Esophagus muscularis mucosa (tissue), 4 donors: ENCODE data around the gene TSPAN5. TPM values are rescaled to one million over a fixed set of nuclear protein-coding genes. Genes with fewer than 3 reads are reported as not detected.

Source experiments
- DNase-seq: peaks from one replicate; pipeline ENCODE4 v3.0.0-alpha.2; 2017; ENCODE audit errors: extremely low spot score
- H3K27ac ChIP-seq, 4 donors: fragments of 200-600 bp; sonication (generic); replicated peaks in 1 of 4; 1 replicate in 3 of 4; 2 replicates in 1 of 4; pipeline ENCODE4 v1.5.1; 2016 to 2019; ENCODE audit warnings: mild to moderate bottlenecking in 1 of 4
- H3K27me3 ChIP-seq, 4 donors: fragments of 200-600 bp; sonication (generic); one replicate each; pipeline versions ENCODE4 v1.5.1 to v1.6.0; 2016 to 2019
- H3K36me3 ChIP-seq, 4 donors: fragments of 200-600 bp; sonication (generic); one replicate each; pipeline ENCODE4 v1.5.1; 2016 to 2019
- H3K4me1 ChIP-seq, 4 donors: fragments of 200-600 bp; sonication (generic); one replicate each; pipeline ENCODE4 v1.5.1; 2016 to 2019
- H3K4me3 ChIP-seq, 4 donors: fragments of 200-600 bp; sonication (generic); 1 replicate in 2 of 4; 2 replicates in 2 of 4; pipeline ENCODE4 v1.5.1; 2016 to 2019; ENCODE audit warnings: mild to moderate bottlenecking in 4 of 4, moderate library complexity in 1 of 4
- H3K9me3 ChIP-seq, 4 donors: fragments of 200-600 bp; sonication (generic); 1 replicate in 3 of 4; 2 replicates in 1 of 4; pipeline ENCODE4 v1.5.1; 2016 to 2019
- EP300 ChIP-seq: sonication (generic); formaldehyde crosslinking; IDR thresholded peaks from one replicate; pipeline ENCODE4 v1.6.1; 2017; ENCODE audit warnings: antibody characterized with exemption
- POLR2A ChIP-seq: fragments of 450-650 bp; IDR thresholded peaks from one replicate; pipeline ENCODE4 v1.6.1; 2017; ENCODE audit warnings: antibody characterized with exemption, moderate library complexity, mild to moderate bottlenecking, low read depth
- POLR2AphosphoS5 ChIP-seq, 2 donors: sonication (generic); formaldehyde crosslinking; IDR thresholded peaks; one replicate each; pipeline ENCODE4 v1.6.1; 2017; ENCODE audit warnings: antibody characterized with exemption in 2 of 2
- WGBS: methylation state at CpG from one replicate; pipeline ENCODE4 v1.1.5; 2018; 5-methylcytosine and 5-hydroxymethylcytosine counted together
- intact Hi-C: fragments of 100-400 bp; cut with DNase I; formaldehyde crosslinking; loops from one replicate; pipeline ENCODE4 v1.15.1; 2023
- total RNA-seq, 4 donors: library from RNA; depleted of rRNA; stranded (reverse); fragments of >200 nt; gene quantifications; one replicate each; pipeline versions ENCODE4 v1.1.0 to v1.2.1, GENCODE V29; 2016
- TF ChIP-seq, protein P1 (sequence below), 3 experiments: fragments of 200-600 bp in 2 of 3; fragments of 450-650 bp in 1 of 3; sonication (generic) in 2 of 3; IDR thresholded peaks; one replicate each; pipeline ENCODE4 v1.5.1; 2017 to 2019; ENCODE audit warnings: antibody characterized with exemption in 3 of 3, mild to moderate bottlenecking in 2 of 3, moderate library complexity in 1 of 3

TSPAN5 gene
- total RNA-seq, 4 donors from 2014 or later = 9.1 to 16.8 (median 13.3) TPM

DNA sequence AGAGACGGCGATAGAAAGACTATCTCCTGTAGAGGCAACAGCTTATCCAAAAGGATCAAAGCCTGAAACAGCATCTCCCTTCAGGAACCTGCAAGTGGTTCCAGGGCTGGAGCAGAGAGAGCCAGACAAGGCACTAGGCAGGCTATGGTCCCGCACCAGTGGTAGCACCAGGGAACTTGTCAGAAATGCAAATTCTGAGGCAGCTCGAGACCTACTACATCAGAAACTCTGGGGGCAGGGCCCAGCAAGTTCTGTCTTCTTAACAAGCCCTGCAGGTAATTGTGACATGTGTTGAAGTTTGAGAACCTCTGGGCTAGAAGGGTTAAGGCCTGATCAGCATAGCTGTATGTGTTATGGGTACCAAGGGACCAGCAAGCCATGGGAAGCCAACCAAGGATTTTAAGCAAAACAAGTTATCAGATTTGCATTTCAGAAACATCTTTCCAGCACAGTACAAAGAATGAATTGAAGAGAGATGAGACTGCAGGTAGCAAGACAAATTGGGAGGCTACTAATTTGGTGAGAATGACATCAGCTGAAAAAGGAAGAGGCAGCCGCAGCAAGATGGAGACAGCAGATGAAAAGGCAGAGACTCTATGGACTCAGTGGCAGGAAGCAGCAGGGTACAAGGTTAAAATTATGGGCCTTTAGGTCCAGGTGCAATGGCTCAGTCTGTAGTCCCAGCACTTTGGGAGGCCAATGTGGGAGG, 139.7 kb downstream of the TSPAN5 start:
- TF ChIP-seq POLR2AphosphoS5 (IDR thresholded peaks at IDR 0.05) = no peak
- TF ChIP-seq, protein P1, sequence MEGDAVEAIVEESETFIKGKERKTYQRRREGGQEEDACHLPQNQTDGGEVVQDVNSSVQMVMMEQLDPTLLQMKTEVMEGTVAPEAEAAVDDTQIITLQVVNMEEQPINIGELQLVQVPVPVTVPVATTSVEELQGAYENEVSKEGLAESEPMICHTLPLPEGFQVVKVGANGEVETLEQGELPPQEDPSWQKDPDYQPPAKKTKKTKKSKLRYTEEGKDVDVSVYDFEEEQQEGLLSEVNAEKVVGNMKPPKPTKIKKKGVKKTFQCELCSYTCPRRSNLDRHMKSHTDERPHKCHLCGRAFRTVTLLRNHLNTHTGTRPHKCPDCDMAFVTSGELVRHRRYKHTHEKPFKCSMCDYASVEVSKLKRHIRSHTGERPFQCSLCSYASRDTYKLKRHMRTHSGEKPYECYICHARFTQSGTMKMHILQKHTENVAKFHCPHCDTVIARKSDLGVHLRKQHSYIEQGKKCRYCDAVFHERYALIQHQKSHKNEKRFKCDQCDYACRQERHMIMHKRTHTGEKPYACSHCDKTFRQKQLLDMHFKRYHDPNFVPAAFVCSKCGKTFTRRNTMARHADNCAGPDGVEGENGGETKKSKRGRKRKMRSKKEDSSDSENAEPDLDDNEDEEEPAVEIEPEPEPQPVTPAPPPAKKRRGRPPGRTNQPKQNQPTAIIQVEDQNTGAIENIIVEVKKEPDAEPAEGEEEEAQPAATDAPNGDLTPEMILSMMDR (IDR thresholded peaks at IDR 0.05) = no peak
- TF ChIP-seq POLR2A = no peak
- no peak for TF ChIP-seq EP300
- H3K36me3 ChIP-seq = no peaks in the 10 kb centered on the region
- WGBS = 94% methylated on average over 5 of the region's 5 CpGs
- H3K27ac ChIP-seq = no peak overlapping the region
- no peaks in the 10 kb centered on the region for H3K27me3 ChIP-seq
- no peak overlapping the region for H3K4me3 ChIP-seq
- no peak for DNase-seq
- peaks cover 0 to 30% (median 20%) of the 10 kb centered on the region in 4 donors for H3K4me1 ChIP-seq
- peaks cover 0 to 5% (median 0%) of the 10 kb centered on the region in 4 donors for H3K9me3 ChIP-seq
- intact Hi-C loops = no loop called here

DNA sequence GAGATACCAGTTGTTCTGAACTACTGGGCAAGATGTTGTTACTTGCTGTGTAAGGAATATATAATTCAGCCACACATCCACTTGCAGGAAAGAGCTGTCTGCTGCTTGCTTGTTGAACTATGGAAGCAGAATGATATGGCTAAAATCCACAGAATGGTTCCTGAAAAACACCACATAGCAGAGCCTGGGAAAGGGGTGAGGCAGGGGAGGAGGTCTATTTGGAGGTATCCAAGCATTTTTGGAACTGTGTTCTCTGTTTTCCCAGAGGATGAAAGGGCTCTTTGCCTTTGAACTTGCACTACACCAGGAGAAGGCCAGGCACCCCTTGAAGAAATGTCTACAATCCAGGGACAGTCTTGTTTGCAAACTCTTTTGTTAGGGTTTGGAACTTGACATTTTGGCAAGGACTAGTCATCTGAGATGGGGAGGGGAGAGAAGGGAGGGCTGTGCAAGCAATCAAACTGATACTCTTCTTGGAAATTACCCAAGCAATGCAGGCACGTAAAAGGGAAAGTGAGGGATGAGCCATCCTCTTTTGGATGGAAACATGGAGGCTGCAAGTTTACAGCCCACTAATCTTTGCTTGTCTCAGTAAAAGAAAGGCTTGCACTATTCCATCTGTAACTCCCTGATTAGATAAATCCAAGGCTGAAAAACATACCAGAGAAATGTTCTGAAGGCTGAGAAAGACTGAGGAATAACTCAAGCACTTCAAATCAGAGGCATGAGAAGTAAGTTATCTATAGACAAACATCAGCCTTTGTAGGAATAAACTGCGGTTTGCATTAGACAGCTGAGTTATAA, 141.0 kb downstream of the TSPAN5 start:
- WGBS = 40% methylated on average over 2 of the region's 2 CpGs
- no peak overlapping the region for H3K4me3 ChIP-seq
- H3K36me3 ChIP-seq = no peaks in the 10 kb centered on the region
- H3K9me3 ChIP-seq = peaks cover 0 to 5% (median 0%) of the 10 kb centered on the region in 4 donors
- H3K4me1 ChIP-seq = peaks cover 0 to 17% (median 7%) of the 10 kb centered on the region in 4 donors
- H3K27me3 ChIP-seq = no peaks in the 10 kb centered on the region
- no peak overlapping the region for H3K27ac ChIP-seq
- DNase-seq = peak; percentile 68
- intact Hi-C loops = no loop called here
- TF ChIP-seq EP300 (no peak), POLR2AphosphoS5 (IDR thresholded peaks at IDR 0.05) (no peak), POLR2A (no peak)
- TF ChIP-seq, protein P1 (IDR thresholded peaks at IDR 0.05) = no peak

DNA sequence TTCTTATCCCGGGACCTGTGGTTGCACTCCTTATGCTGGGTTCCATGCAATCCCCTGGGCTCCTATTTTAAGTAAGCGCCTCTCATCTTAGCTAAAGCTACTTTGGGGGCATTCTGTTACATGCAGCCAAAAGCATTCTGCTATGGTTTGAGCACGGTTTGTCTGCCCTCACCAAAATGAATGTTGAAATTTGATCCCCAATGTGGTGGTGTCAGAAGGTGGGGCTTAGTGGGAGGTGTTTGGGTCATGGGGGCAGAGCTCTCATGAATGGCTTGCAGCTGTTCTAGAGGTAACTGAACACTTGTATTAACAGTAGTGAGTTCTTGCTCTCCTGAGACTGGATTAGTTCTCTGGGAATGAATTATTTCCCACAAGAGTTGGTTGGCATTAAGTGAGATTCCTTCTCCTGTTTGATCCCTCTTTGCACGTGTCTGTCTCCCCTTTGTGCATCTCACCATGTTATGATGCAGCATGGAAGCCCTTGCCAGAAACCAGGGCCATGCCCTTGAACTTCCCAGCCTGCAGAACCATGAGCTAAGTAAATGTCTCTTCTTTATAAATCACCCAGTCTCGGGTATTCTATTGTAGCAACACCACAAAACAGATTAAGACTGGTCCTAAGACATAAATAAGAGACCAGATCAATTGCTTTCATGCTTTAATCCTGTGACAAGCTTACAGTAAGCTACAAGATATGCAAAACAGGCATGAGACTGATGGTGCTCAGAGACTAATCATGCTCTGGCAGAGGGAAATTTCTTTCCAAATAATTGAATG, 141.8 kb downstream of the TSPAN5 start:
- intact Hi-C loops = no loop called here
- Histone ChIP-seq H3K4me1 (peaks cover 0 to 13% (median 2%) of the 10 kb centered on the region in 4 donors), H3K36me3 (no peaks in the 10 kb centered on the region), H3K27me3 (no peaks in the 10 kb centered on the region), H3K9me3 (peaks cover 0 to 5% (median 0%) of the 10 kb centered on the region in 4 donors), H3K4me3 (no peak overlapping the region), H3K27ac (no peak overlapping the region)
- TF ChIP-seq POLR2AphosphoS5 (IDR thresholded peaks at IDR 0.05) = no peak
- TF ChIP-seq, protein P1 (IDR thresholded peaks at IDR 0.05) = no peak
- TF ChIP-seq POLR2A = no peak
- no peak for TF ChIP-seq EP300
- WGBS = 70% methylated on average over 5 of the region's 5 CpGs
- peak; percentile 70 for DNase-seq

DNA sequence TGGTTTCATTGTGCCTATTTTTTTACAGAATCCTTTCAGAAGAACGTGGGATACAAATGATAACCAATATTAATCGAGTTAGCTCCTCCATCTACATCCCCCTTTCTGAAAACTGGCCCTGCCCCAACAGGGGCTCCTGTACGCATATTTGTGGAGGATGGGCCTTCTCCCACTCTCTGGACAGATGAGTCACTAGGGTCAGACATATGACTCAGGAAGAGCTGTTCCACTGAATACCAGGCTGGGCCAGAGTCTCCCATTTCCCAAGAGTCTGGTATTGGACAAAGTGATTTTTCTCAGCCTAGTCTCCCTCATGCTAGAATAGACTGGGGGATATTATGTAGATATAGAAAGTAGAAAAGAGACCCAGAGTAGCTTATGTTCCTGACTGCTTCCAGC, 142.4 kb downstream of the TSPAN5 start:
- peaks cover 0 to 5% (median 0%) of the 10 kb centered on the region in 4 donors for H3K9me3 ChIP-seq
- H3K36me3 ChIP-seq = no peaks in the 10 kb centered on the region
- peaks cover 0 to 13% (median 3%) of the 10 kb centered on the region in 4 donors for H3K4me1 ChIP-seq
- WGBS = 90% methylated on average over 3 of the region's 3 CpGs
- no peak overlapping the region for H3K27ac ChIP-seq
- no peak for TF ChIP-seq EP300
- TF ChIP-seq POLR2A = no peak
- TF ChIP-seq, protein P1 (IDR thresholded peaks at IDR 0.05) = no peak
- TF ChIP-seq POLR2AphosphoS5 (IDR thresholded peaks at IDR 0.05) = no peak
- no peak for DNase-seq
- H3K4me3 ChIP-seq = no peak overlapping the region
- no peaks in the 10 kb centered on the region for H3K27me3 ChIP-seq
- intact Hi-C loops = no loop called here
